ENCODE results near the gene NR2C1.
"Not testable (repeated sequence)": the region's sequence is repeated elsewhere in the genome, so short reads cannot be mapped to it uniquely, and the experiment has no call there.

The NR2C1 gene

GRCh38 chr12:95072900-95073697, at the start of gene NR2C1:
Gene NR2C1, minus strand, starts transcription at chr12:95073618. Its CDS starts 6,234 bp downstream, at chr12:95067384.
- peak; percentile 76 for DNase-seq (ENCODE audit: low read depth)

- DNase-seq (ENCODE audit: low read depth): no peak
These were observed 45.4 kb upstream of the NR2C1 start for GRCh38 chr12:95118788-95119179.

DNA sequence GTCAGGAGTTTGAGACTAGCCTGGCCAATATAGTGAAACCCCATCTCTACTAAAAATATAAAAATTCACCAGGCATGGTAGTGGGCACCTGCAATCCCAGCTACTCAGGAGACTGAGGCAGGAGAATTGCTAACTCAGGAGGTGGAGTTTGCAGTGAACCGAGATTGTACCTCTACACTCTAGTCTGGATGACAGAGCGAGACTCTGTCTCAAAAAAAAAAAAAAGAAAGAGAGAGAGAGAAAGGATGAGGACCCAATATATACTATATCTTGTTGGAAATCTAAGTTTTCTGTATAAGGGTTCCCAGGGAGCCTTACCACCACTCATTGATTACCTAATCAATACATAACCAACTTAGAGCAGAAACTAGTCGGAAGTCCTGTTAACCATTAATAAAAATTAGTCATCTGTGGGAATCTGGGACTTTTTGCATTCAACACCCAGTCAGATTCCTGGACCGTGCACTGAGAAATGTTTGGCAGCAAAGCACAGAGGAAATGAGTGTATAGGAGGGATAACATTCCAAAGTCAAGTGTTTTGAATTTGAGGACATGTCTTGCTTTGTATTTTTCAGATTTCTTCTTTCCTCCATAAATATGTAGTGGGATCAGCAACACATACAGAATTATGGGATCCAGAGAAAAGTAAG, 44.8 kb upstream of the NR2C1 start:
- peak; percentile 83 for DNase-seq (ENCODE audit: low read depth)

DNA sequence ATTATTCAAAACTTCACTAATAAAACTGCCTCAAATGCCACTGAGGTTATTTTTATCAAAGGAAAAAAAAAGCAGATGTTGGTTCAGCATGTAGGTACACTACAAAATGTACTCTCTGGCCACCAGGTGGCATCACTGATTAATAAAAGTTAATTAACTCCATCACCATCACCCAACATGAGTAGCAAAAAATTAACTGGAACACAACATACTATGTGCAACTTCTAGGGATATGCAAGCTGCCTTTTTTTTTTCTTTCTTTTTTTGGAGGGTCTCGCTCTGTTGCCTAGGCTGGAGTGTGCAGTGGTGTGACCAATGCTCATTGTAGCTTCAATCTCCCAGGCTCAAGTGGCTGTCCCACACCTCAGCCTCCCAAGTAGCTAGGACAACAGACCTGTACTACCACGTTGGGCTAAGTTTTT, 43.8 kb upstream of the NR2C1 start:
- DNase-seq (ENCODE audit: low read depth): peak; percentile 62

- DNase-seq (ENCODE audit: low read depth): no peak
These were observed 43.4 kb upstream of the NR2C1 start for GRCh38 chr12:95116773-95117172.

GRCh38 chr12:95116341-95116740, 42.9 kb upstream of the NR2C1 start:
- no peak for DNase-seq (ENCODE audit: low read depth)

DNA sequence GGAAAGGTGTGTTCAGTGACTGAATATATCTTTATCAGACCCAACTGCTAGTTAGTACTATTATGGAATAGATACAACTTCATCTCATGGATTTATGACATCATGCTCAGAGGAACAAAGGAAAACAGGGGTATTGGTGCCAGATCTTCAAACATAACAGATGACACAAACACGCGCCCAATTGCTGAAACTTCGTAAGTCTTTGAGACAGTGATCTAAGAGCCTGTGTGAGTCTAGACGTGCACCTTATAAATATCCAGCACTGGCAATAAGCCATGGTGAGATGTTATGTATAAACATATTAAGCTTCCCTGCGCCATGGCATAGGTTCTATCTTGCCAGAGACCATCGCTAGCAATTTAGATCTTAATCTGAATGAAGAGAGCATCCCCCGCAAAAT, 42.2 kb upstream of the NR2C1 start:
- DNase-seq (ENCODE audit: low read depth): no peak

DNA sequence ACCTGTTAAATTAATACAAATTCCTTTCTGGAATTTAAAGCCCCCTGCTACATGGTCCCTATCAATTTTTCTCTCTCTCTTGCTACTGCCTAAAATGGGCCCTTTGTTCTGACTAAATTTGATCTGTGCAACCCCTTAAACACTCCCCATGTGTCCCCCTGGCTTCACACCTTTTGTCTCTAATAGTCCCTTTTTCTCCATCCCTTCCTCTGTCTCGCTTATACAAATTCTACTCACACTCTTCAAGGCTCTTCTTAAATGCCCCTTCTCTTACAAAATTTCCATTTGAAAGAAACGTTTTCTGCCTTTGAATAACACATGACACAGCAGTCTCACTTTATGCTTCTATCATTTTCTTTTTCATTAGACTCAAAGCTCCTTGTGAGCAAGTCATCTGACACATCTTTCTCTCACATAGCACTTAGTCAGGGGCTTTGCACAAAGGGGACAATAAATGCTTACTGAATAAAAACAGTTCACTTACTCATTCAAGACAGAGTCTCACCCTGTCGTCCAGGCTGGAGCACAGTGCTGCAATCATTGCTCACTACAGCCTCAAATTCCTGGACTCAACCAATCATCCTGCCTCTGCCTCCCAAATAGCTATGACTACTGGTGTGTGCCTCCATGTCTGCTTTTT, 41.5 kb upstream of the NR2C1 start:
- no peak for DNase-seq (ENCODE audit: low read depth)

DNA sequence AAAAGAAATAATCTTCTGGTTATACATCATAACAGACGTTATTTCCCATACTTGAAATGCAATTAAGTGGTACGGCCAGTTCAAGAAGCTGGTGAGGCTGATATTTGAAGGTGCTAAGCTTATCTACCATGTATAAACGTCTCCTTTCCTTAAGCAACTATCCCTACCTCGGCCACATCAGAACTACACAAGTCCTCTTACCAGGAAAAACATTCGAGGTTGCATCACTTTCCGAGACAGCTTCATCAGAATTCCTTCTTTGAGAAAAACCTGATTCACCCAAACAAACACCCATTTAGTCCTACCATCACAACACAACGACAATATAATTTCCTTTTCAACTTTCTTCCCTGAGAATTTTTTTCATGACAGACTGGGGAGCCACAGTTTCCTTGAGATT, 33.9 kb upstream of the NR2C1 start:
- no peak for DNase-seq (ENCODE audit: low read depth)

DNA sequence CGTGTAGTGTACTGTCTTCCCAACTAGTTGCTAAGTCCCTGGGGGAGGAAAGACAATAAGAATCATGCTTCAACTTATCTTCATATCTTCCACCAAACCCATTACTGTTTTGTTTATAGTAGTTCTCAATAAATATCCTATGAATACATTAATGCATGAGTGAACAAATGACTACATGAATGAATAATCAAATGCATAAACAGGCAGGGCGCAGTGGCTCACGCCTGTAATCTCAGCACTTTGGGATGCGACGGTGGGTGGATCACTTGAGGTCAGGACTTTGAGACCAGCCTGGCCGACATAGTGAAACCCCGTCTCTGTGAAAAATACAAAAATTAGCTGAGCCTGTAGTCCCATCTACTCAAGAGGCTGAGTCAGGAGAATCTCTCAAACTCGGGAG, 32.1 kb upstream of the NR2C1 start:
- no peak for DNase-seq (ENCODE audit: low read depth)

GRCh38 chr12:95104919-95105452, 31.6 kb upstream of the NR2C1 start:
- no peak for DNase-seq (ENCODE audit: low read depth)

GRCh38 chr12:95102916-95103671, 29.7 kb upstream of the NR2C1 start:
- DNase-seq (ENCODE audit: low read depth): peak; percentile 95

DNA sequence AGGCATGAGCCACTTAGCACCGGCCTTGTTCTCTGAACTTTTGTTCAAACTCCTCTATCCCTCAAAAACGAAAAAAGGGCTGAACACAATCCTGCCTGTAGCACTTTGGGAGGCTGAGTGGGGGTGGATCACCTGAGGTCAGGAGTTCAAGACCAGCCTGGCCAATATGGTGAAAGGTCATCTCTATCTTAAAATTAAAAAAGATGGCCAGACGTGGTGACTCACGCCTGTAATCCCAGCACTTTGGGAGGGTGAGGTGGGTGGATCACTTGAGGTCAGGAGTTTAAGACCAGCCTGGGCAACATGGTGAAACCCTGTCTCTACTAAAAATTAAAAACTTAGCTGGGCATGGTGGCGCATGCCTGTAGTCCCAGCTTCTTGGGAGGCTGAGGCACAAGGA, 28.5 kb upstream of the NR2C1 start:
- DNase-seq (ENCODE audit: low read depth): not testable (repeated sequence)

DNA sequence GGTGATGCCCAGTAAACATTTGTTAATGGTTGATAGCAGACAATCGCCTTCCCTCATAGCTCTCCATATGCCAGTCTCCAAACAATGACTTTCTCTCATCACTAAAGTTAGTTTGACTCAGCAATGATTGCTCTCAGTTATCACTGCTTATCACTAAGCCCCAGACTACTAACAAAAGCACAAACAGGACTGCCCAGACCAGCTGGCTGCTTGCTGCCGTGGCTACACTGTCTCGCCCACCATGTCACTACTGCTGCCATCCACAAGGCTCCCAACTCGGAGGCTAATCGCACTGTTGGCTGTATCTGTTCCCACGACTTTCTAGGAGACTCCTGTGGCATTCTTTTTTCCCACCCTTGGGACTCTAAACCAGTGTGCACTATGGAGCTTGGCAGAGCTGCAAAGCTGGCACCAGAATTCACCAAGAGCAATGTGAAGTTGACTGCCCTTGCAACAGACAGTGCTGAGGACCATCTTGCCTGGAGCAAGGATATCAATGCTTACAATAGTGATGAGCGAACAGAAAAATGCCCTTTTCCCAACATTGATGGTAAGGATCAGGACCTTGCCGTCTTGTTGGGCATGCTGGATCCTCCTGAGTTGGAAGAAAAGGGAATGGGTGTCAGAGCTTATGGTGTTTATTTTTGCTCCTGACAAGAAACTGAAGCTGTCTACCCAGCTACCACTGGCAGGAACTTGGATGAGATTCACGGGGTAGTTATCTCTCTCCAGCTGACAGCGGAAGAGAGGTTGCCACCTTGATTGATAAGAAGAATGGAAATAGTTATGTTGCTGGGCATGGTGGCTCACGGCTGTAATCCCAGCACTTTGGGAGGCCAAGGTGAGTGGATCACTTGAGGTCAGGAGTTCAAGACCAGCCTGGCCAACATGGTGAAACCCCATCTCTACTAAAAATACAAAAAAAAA, 27.1 kb upstream of the NR2C1 start:
- no peak for DNase-seq (ENCODE audit: low read depth)

GRCh38 chr12:95099270-95099790, 25.9 kb upstream of the NR2C1 start:
- DNase-seq (ENCODE audit: low read depth): no peak

GRCh38 chr12:95096852-95097251, 23.4 kb upstream of the NR2C1 start:
- DNase-seq (ENCODE audit: low read depth): no peak

- DNase-seq (ENCODE audit: low read depth): no peak
These were observed 23.0 kb upstream of the NR2C1 start for GRCh38 chr12:95096378-95096777.

GRCh38 chr12:95095866-95096265, 22.4 kb upstream of the NR2C1 start:
- not testable (repeated sequence) for DNase-seq (ENCODE audit: low read depth)

DNA sequence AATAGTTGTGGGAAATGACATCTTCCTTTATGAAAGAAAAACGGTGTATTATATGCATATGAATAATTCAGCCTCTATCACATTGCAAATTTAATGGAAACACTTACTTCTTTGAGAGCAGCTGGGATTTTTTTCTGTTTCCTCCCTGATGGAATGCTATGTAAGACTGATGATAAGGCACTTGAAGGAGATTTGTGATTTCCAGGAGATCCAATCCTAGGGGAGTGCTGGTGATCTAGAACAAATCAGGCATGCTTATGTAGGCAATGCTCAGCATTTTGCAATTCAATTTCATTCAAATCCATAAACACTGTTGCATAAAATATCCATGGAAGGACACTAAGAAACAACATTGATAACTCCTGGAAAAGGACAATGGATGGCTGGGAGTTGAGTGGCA, 16.0 kb upstream of the NR2C1 start:
- no peak for DNase-seq (ENCODE audit: low read depth)

GRCh38 chr12:95088379-95088778, 15.0 kb upstream of the NR2C1 start:
- no peak for DNase-seq (ENCODE audit: low read depth)

DNA sequence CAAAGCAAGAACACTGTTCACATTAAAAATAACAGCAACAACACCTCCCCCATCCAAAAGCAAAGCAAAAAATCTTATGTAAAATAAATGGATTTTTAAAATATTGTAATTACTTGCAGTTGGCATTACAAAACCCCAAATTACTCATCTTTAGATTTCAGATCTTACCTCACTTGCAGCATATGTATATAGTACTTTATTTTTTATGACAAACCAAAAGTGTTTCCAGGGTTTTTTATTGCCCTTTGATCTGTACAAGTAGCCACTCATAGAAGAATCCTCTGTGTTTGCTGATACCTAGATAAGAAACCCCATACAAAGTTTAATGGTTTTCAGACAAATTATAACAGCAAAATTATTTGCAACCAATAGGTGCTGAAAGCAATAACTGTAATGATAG, 12.2 kb upstream of the NR2C1 start:
- no peak for DNase-seq (ENCODE audit: low read depth)
